ENCODE results near the gene XPO4.
"Not testable (repeated sequence)": the region's sequence is repeated elsewhere in the genome, so short reads cannot be mapped to it uniquely, and the experiment has no call there.

XPO4 gene

DNA sequence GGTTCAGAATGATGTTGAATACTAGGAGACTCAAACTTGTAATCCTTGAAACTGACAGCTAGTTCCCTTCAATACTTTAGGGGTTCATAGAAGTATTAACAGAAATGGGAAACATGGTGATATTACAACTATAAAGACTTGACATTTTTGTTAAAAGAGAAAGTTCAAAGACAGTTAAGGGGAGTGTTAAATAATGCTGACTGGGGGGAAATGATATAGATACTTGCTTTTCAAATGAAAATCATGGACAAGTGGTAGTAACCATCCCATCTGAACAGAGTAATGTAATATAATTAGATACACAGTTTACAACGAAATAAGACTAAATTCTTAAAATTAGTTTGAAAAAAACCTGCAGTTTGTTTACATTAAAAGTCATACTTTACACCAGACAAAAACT, 122.2 kb downstream of the XPO4 start:
- FAIRE-seq, result no peak

DNA sequence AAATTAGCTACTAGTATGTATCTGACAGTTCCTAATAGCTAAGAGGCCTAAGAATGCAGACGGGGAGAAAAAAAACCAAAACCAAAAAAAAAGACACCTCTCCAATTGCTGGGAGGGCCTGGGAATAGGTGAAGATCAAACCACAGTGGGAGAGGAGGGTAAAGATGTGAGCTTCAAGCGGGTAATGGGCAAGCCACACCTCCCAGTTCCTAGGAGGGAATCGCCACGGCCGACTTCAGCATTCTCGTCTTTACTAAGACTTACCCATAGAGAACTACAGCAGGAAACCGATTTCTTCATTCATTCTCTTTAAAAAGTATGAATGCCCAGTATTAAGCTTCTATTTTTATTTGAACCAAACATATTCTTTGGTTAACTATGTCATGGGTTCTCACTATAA, 123.1 kb downstream of the XPO4 start:
- FAIRE-seq, result no peak

DNA sequence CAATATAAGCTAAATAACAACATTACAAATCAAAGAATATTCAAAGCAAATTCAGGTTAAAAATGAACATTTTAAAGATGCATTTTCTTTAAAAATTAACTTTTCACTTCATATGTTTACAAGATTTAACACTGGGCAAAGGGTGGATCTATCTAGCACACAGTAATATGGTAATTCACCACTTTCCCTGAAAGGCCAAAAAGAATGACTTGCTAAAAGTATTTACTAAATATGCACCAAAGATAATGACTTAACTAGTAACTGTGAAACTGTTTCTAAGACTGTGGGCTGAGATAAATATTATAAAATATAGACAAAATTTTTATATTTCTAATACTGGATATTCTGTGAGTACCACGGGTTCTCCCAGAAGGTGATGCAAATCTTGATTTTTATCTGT, 124.2 kb downstream of the XPO4 start:
- FAIRE-seq, result no peak

DNA sequence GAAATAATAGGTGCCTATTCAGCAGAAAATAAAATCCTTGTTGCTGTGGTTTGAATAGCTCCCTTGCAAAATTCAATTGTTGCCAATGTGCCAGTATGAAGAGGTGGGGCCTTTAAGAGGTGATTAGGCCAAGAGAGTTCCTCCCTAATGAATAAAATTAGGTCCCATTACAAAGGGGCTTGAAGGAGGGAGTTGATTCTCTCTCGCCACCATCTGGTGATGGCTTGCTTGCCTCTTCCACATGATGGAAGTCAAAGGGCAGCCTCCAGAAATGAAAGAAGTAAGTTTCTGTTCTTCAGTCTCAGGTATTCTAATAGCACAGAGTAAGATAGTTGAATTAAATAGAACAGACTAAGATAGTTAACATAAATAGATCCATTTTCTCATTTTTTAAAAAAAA, 125.8 kb downstream of the XPO4 start:
- FAIRE-seq, result no peak

DNA sequence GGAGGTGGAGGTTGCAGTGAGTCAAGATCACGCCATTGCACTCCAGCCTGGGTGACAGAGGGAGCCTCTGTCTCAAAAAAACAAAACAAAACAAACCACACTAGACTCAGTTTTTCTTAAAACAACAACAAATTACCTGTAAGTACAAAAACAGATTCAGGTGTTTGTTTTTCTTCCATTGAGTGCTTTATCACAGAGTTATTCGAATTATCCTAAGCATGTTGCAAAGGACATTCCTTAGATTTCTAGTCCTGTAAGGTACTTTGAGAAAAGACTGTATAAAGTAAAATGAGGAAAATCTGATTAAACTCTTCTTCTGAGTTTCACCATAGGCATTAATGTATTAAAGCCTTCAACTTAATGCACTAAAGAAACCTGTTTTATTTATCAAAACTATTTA, 126.6 kb downstream of the XPO4 start:
- FAIRE-seq, result no peak

DNA sequence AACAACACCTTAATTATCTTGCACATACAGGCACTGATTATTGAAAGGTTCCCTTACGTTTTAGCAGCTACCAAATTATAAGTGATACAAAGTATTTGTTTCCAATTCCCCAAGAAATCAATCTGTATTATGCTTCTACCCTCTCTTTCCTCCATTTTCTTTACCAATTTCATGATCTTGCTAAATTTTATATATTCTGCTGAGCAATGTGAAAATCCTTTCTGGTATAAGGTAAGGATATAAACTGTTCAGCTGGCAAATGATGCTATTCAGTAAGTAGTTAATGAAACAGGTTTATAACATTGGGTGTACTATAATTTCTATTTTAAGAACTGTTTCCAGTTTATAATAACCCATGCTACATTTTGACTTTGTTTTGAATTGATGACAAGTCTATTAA, 127.8 kb downstream of the XPO4 start:
- no peak for FAIRE-seq

DNA sequence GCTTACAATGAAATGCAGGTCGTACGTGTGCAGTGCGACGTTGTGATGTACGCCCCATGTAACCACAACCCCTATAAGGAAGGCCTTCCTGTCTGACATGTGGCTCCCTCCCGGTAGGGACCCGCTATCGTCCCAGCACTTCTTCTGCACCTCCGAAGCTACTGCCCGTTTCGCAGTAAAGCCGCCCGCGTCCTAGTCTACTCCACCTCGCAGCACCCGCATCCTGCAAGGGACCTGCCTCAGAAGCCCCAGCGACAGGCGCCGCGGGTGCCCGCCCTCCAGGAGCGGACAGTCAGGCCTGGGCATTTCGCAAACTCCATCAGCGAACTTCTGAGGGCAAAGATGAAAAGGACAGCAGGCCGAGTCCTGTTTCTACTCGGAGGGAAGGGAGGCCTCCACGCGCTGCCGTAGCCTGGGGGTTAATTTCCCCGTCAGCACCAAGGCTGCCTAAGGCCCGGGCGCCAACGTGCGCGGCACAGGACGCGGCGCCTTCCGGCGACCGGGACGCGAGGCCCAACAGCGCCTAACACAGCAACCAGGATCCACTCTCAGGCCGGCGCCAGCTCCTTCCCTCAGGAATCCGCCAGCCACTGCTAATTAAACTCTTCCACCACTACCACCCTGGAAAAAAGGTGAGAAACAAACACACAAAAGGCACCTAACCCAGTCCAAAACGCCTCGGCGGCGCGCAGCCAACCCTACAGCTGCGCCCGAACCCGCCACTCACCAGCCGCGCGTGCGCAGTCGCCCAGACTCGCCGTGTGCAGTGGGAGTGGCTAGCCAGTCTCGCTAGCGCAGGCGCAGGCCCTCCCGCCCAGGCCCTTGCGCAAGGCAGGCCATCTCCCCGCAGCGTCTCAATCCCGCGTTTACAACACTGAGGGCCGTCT, 129.1 kb downstream of the XPO4 start, which contains the start of gene EEF1AKMT1:
TSS of gene EEF1AKMT1 (minus strand) at position 768 of the 887 bp plus-strand sequence. CDS start 16,363 bp downstream, outside the sequence.
- FAIRE-seq, result no peak

DNA sequence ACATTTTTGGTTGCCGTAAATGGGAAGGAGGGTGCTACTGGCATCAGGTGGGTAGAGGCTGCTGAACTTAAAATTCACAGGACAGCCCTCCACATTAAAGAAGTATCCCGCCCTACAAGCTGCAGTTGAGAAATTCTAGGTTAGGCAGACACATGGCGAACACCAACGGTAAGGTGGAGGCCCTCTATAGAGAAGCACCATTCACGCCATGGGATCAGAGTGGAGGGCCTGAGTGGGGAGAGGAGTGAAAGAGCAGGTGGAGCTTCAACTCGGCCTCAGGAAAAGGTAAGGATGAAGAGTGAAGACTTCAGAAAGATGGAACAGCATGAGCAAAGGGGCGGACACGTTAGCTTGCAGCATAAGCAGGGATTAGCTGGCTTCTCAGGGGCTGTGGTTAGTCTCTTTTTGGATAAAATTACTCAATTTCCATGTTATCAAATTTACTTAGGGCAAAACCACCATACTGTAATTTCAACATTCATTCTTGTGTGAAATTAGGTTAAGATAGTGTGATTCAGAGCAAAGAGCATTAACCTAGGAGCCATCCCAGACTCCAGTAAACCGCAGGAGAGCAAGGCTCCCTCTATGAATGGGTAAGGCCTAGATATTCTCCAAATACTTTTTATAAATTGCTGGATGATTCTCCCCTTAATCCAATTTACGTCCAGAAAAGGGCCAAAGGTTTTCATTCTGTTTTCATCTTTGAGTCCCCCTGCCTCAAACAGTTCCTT, 130.0 kb downstream of the XPO4 start:
- no peak for FAIRE-seq

DNA sequence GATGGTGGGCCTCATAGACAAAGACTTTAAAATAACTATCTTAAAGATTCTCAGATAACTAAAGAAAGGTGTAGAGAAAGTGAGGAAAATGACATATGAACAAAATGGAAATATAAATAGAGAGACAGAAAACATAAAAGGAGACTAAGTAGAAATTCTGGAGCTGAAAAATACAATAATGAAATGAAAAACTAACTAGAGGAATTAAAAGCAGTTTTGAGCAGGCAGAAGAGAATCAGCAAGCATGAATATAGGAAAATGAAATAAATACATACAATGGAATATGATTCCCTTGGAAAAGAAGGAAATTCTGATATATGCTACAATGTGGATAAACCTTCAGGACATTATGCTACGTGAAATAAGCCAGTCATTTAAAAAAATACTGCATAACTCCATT, 132.7 kb downstream of the XPO4 start:
- FAIRE-seq, result no peak

DNA sequence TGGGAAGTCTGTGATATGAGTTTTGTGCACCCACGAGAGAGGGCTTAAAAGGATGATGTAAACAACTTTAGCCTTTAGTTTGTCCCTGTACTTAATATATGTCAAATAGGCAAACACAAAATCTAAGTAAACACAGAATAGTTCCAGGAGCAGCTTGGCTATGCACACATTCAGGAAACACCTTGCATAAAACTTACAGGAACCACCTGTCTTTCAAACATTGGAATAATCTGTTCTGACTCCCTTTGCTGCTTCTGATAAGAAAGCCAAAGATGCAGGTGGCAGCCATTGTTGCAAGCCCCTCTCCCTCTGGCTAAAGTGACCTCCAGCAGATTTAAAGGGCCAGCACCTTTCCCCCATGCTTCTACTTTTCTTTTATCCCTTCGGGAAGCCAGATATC, 133.5 kb downstream of the XPO4 start:
- FAIRE-seq, result no peak

DNA sequence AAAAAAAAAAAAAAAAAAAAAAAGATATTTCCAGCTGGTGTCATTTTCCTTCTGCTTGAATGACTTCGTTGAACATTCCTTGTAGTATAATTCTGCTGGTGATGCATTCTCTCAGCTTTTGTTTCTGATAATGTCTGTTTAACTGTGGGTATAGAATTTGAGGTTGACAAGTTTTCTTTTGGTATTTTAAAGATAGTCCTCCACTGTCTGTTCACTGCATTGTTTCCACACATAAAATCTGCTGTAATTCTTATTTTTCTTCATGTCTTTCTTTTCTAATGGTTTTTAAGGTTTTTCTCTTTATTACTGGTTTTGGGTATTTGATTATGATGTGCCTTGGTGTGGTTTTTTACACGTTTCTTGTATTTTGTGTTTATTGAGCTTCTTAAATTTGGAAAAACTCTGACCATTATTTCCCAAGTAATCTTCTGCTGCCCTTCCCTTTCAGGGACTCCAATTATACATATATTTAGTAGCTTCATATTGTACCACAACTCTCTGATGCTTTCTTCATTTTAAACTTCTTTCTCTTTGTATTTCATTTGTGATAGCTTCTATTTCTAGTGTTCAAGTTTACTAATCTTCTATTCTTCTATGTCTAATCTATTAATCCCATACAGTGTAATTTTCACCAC, 135.1 kb downstream of the XPO4 start:
- no peak for FAIRE-seq

DNA sequence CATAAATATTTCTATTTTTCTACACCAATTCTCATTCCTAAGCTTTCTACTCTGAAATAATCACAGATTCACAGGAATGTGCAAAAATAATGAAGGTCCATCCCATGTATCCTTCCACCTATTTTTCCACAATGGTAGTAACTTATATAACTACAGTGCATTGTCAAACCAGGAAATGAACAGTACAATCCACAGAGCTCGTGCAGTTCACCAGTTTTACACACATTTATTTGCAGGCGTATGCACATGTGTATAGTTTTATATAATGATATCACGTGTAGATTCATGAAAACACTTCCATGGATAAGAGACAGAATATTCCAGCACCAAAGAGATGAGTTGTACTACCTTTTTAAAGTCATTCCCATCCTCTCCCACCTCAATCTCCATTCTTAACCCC, 141.7 kb downstream of the XPO4 start:
- no peak for FAIRE-seq

DNA sequence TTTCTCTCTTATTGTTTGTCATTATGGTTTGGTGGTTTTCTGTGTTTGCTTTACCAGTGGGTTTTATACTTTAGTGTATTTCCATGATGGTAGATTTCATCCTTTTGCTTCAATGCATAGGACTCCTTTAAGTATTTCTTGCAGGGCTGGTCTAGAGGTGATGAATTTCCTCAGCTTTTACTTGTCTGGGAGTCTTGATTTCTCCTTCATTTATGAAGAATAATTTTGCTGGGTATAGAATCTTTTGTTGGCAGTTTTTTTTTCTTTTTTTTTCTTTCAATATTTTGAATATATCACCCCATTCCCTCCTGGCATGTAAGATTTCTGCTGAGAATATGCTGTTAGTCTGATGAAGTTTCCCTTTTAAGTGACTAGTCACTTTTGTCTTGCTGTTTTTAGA, 148.5 kb downstream of the XPO4 start:
- FAIRE-seq, result no peak

DNA sequence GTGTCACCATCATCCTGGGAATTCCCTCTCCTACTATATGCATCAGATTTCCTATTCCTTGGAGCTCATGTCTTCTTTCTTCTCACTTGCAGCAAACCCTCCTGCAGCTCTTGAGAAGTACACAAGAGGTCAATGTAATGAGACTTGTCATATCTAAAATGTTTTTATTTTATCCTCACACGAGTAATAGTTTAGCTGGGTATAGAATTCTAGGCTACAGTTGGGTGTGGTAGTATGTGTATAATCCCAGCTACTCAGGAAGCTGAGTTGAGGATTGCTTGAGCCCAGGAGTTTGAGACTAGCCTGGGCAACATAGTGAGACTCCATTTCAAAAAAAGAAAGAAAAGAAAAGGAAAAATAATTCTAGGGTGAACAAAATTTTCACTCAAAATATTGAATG, 153.2 kb downstream of the XPO4 start:
- no peak for FAIRE-seq

DNA sequence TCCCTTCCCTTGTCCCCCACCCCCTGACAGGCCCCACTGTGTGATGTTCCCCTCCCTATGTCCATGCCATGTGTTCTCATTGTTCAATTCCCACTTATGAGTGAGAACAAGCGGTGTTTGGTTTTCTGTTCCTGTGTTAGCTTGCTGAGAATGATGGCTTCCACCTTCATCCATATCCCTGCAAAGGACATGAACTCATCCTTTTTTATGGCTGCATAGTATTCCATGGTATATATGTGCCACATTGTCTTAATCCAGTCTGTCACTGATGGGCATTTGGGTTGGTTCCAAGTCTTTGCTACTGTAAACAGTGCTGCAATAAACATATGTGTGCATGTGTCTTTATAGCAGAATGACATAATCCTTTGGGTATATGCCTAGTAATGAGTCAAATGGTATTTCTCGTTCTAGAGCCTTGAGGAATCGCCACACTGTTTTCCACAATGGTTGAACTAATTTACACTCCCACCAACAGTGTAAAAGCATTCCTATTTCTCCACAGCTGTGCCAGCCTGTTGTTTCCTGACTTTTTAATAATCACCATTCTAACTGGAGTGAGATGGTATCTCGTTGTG, 158.6 kb downstream of the XPO4 start:
- not testable (repeated sequence) for FAIRE-seq

DNA sequence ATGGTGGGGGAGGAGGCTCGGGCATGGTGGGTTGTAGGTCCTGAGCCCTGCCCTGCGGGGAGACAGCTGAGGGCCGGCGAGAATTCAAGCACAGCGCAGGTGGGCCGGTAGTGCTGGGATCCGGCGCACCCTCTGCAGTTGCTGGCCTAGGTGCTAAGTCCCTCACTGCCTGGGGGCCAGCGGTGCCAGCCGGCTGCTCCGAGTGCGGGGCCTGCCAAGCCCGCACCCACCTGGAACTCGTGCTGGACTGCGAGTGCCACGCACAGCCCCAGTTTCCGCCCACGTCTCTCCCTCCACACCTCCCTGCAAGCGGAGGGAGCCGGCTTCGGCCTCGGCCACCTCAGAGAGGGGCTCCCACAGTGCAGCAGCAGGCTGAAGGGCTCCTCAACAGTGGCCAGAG, 162.5 kb downstream of the XPO4 start:
- no peak for FAIRE-seq

DNA sequence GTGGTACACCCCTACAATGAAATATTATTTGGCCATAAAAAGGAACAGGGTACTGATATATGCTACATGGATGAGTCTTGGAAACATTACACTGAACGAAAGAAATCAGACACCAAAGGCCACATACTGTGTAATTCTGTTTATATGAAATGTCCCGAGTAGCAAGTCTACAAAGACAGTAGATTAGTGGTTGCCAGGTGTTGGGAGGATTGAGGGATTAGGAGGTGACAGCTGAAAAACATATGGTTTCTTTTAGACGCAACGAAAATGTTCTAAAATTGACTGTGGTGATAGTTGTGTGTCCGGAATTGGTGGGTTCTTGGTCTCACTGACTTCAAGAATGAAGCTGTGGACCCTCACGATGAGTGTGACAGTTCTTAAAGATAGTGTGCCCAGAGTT, 163.9 kb downstream of the XPO4 start:
- FAIRE-seq, result no peak

DNA sequence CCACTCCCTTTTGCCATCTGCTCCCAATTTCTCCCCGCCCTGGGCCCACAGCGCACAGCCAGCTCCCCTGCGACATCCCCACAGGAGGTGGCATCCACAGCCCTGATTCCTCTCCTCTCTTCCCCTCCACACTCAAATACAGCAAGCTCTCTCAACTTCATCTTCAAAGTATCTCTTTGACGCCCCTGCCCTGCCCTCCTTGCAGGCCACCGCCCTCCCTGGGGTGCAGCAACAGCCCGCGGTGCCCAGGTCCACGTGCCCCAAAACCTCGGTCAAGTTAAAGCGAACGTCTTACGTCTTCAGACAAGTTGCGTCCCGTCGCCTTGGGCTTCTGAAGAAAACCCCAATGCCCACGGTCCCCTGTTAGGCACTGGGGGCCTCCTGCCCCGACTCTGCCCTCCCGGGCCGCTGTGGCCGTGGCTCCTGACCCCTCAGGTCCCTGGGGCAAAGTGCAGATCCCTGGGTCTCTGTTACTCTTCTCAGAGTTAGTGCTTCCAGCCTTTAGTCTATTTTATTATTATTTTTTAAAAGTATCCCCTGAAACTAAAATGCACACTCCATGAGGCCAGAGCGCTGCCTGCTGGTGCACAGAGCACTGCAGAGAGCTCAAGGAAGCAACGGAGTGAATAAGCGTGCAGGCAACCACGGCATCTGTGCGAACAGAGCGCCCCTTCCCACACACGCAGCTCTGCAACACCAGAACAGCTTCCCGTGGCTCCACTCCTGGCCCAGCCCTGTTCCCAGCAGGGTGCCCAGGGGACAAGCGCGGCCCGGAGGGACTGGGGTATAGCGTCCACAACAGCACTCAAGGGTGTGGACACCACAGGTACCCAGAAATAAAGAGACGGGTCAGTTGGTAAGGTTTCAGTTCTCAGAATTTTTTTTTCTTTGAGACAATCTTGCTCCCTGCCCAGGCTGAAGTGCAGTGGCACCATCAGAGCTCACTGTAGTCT, 172.6 kb downstream of the XPO4 start:
- no peak for FAIRE-seq

DNA sequence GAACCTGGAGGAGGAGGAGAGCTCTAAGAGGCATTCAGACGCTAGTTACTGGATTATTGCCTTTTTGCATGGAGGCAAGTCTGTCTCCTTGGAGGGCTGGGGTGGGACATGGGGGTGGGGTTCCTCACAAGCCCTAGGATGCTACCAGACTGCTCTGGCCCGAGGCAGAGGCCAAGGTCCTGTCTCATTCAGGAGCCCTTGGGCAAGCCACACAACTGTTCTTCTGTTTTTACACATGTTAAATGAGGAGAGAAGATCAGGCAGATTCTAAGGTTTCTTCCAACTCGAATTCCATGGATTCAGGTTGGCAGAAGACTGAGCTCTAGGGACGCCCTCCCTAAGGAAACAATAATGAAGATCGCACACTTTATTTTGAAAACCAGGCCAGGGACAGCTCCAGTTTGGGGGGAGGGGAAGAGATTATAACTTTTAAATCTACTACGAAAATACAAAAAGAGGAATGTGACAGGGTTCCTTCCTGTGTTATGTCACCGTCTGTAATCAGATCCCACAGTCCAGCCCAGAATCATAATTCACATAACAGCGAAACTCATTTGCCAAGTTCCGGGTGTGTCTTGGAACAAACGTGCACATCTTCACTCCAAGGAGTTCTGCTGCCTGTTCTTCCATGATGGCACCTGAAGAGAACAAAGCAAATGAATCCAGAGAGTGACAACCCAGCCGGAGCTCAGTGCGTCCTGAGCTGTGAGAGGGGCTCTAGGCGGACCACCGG, 173.8 kb downstream of the XPO4 start:
- no peak for FAIRE-seq

DNA sequence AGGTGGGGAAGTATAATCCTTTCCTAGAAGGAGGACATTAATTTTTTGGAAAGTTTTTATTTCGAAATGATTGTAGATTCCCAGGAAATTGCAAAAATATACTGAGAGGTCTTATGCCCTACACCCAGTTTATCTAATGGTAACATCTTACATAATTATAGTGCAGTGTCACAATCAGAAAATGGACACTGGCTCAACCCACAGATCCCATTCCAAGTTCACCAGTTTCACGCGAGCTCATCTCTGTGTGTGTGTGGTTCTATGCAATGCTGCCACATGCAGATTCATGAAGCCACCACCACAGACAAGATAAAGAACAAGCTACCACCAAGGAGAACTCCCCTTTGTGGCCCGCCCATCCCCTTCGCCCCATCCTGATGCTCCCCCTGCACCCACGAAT, 174.7 kb downstream of the XPO4 start:
- FAIRE-seq, result no peak

Measured in islet of Langerhans (tissue), 1 donor.